ENCODE results near the gene GPRIN3. TPM values are rescaled to one million over a fixed set of nuclear protein-coding genes. Genes with fewer than 3 reads are reported as not detected.

Gene GPRIN3
- total RNA-seq, 2 experiments from 2014 or later, result 102 to 106 TPM

- no peak for DNase-seq
- ChIA-PET CTCF (no interaction called here), POLR2A (no interaction called here)
- H3K36me3 Mint-ChIP-seq (ENCODE audit: low read depth), result no peaks in the 10 kb centered on the region
- no peak overlapping the region for H3K4me3 Mint-ChIP-seq
- H3K9me3 Mint-ChIP-seq, result no peaks in the 10 kb centered on the region
- H3K4me1 Mint-ChIP-seq, result no peaks in the 10 kb centered on the region
- H3K27ac Mint-ChIP-seq, result no peak overlapping the region
- H3K27me3 Mint-ChIP-seq, result peaks cover 7% of the 10 kb centered on the region
Observed at GRCh38 chr4:89196745-89197144, 110.9 kb downstream of the GPRIN3 start.

- ChIA-PET CTCF (no interaction called here), POLR2A (no interaction called here)
- H3K4me3 Mint-ChIP-seq, result no peak overlapping the region
- no peak for DNase-seq
- peaks cover 5% of the 10 kb centered on the region for H3K27me3 Mint-ChIP-seq
- no peaks in the 10 kb centered on the region for H3K4me1 Mint-ChIP-seq
- H3K27ac Mint-ChIP-seq, result no peak overlapping the region
- no peaks in the 10 kb centered on the region for H3K9me3 Mint-ChIP-seq
- H3K36me3 Mint-ChIP-seq (ENCODE audit: low read depth), result no peaks in the 10 kb centered on the region
Observed at GRCh38 chr4:89196056-89196674, 111.4 kb downstream of the GPRIN3 start.

- peaks cover 17% of the 10 kb centered on the region for H3K27me3 Mint-ChIP-seq
- ChIA-PET POLR2A (no interaction called here), CTCF (no interaction called here)
- H3K4me1 Mint-ChIP-seq, result no peaks in the 10 kb centered on the region
- no peak for DNase-seq
- H3K9me3 Mint-ChIP-seq, result no peaks in the 10 kb centered on the region
- no peaks in the 10 kb centered on the region for H3K36me3 Mint-ChIP-seq (ENCODE audit: low read depth)
- H3K27ac Mint-ChIP-seq, result no peak overlapping the region
- no peak overlapping the region for H3K4me3 Mint-ChIP-seq
Observed at GRCh38 chr4:89193843-89194242, 113.8 kb downstream of the GPRIN3 start.

Other genes with a start within 250 kb of the GPRIN3 start
- gene TIGD2, start 196.3 kb downstream of the GPRIN3 start, total RNA-seq, result 1 to 10 TPM; 3.9 to 4.7 TPM

Data from activated CD4-positive, alpha-beta memory T cell treated with anti-CD3 and anti-CD28 coated beads, Interleukin-2, amount 10 ng/mL, durations not matched to agents 7 days and 5 days (primary cell).